IMR-90 (cell line): Measurements from ENCODE around the gene ADPGK. TPM values are rescaled to one million over a fixed set of nuclear protein-coding genes. Genes with fewer than 3 reads are reported as not detected.

Experiments used
- ATAC-seq: fragments of 200-7000 bp; cut with Tn5 transposase; 2 replicates; pipeline ENCODE4 v1.9.1; 2020; ENCODE audit warnings: low read depth, mild to moderate bottlenecking, moderate library complexity
- BruUV-seq: library from RNA; stranded (reverse); fragments of 400-500 nt; replicated peaks from 2 replicates; lab custom pipeline; 2021; lab: Mats Ljungman, UMichigan
- CTCF ChIA-PET: fragments of 300-600 bp; formaldehyde crosslinking; extraction: SDS; loops from one replicate; lab custom pipeline; 2021; ENCODE audit warnings: antibody characterized with exemption; lab: Yijun Ruan, JAX
- POLR2A ChIA-PET: fragments of 300-600 bp; sonication (Branson Sonifier 250); formaldehyde crosslinking; loops from one replicate; lab custom pipeline; 2022; ENCODE audit warnings: antibody characterized with exemption; ENCODE audit not compliant: unreplicated experiment; lab: Charles Lee
- DNase-seq: peaks from one replicate; pipeline ENCODE4 v3.0.0; 2013
- H2AFZ ChIP-seq: replicated peaks from 2 replicates; pipeline ENCODE3; 2013; ENCODE audit warnings: low read length, mild to moderate bottlenecking; ENCODE audit not compliant: poor library complexity
- H2AK5ac ChIP-seq: 2 replicates; pipeline ENCODE4 v1.6.1; 2013; ENCODE audit warnings: low read depth, low read length, inconsistent platforms
- H2AK9ac ChIP-seq: replicated peaks from 2 replicates; pipeline ENCODE3; 2013; ENCODE audit warnings: mild to moderate bottlenecking, low read depth, low read length, moderate library complexity; ENCODE audit not compliant: poor library complexity
- H2BK120ac ChIP-seq: 2 replicates; pipeline ENCODE4 v1.6.1; 2013; ENCODE audit warnings: low read depth, low read length, inconsistent platforms
- H2BK15ac ChIP-seq: 3 replicates; pipeline ENCODE4 v1.6.1; 2013; ENCODE audit warnings: low read depth, low read length, inconsistent platforms
- H2BK20ac ChIP-seq: 2 replicates; pipeline ENCODE4 v1.6.1; 2013; ENCODE audit warnings: low read depth, mild to moderate bottlenecking, inconsistent platforms, low read length, moderate library complexity
- H2BK5ac ChIP-seq: 2 replicates; pipeline ENCODE4 v1.6.1; 2013; ENCODE audit warnings: mild to moderate bottlenecking, low read depth, low read length, inconsistent platforms; ENCODE audit not compliant: poor library complexity, severe bottlenecking
- H3K14ac ChIP-seq: replicated peaks from 2 replicates; pipeline ENCODE4 v1.6.1; 2013; ENCODE audit warnings: low read depth, low read length, inconsistent platforms
- H3K18ac ChIP-seq: 2 replicates; pipeline ENCODE4 v1.6.1; 2013; ENCODE audit warnings: low read depth, low read length, control low read depth
- H3K23ac ChIP-seq: 2 replicates; pipeline ENCODE4 v1.6.1; 2013; ENCODE audit warnings: low read depth, low read length, inconsistent platforms
- H3K27ac ChIP-seq: 2 replicates; pipeline ENCODE4 v1.5.1; 2013; ENCODE audit warnings: mild to moderate bottlenecking, control low read depth, low read length; ENCODE audit not compliant: insufficient read depth
- H3K27me3 ChIP-seq: 2 replicates; pipeline ENCODE4 v1.6.1; 2013; ENCODE audit warnings: low read length; ENCODE audit not compliant: control insufficient read depth, insufficient read depth
- H3K36me3 ChIP-seq: 2 replicates; pipeline ENCODE4 v1.6.1; 2013; ENCODE audit warnings: low read length, mixed read lengths; ENCODE audit not compliant: control insufficient read depth, insufficient read depth
- H3K4ac ChIP-seq: 2 replicates; pipeline ENCODE4 v1.6.1; 2013; ENCODE audit warnings: low read depth, low read length, inconsistent platforms
- H3K4me1 ChIP-seq: 2 replicates; pipeline ENCODE4 v1.6.1; 2013; ENCODE audit warnings: low read length, mixed read lengths; ENCODE audit not compliant: control insufficient read depth, insufficient read depth
- H3K4me2 ChIP-seq: 2 replicates; pipeline ENCODE4 v1.6.1; 2013; ENCODE audit warnings: low read depth, mild to moderate bottlenecking, control low read depth, low read length, moderate library complexity
- H3K4me3 ChIP-seq: 2 replicates; pipeline ENCODE4 v1.5.1; 2013; ENCODE audit warnings: low read depth, mild to moderate bottlenecking, control low read depth, low read length, moderate library complexity; ENCODE audit not compliant: insufficient read depth
- H3K56ac ChIP-seq: 2 replicates; pipeline ENCODE4 v1.6.1; 2013; ENCODE audit warnings: low read length, inconsistent platforms; ENCODE audit not compliant: insufficient read depth; ENCODE audit errors: extremely low read depth
- H3K79me1 ChIP-seq, 2 experiments: 2 replicates each; pipeline ENCODE4 v1.6.1; 2013; ENCODE audit warnings: low read length in 2 of 2, inconsistent platforms in 1 of 2, low read depth in 1 of 2
- H3K9ac ChIP-seq: 2 replicates; pipeline ENCODE4 v1.6.1; 2013; ENCODE audit warnings: low read depth, low read length, control low read depth
- H3K9me1 ChIP-seq: 2 replicates; pipeline ENCODE4 v1.6.1; 2013; ENCODE audit warnings: low read length, inconsistent platforms; ENCODE audit not compliant: insufficient read depth
- H3K9me3 ChIP-seq: 2 replicates; pipeline ENCODE4 v1.6.1; 2013; ENCODE audit warnings: low read length; ENCODE audit not compliant: control insufficient read depth, insufficient read depth
- H4K20me1 ChIP-seq: 2 replicates; pipeline ENCODE4 v1.6.1; 2013; ENCODE audit warnings: low read length, inconsistent platforms; ENCODE audit not compliant: insufficient read depth
- H4K5ac ChIP-seq: 2 replicates; pipeline ENCODE4 v1.6.1; 2013; ENCODE audit warnings: mild to moderate bottlenecking, low read depth, low read length, control low read depth
- H4K8ac ChIP-seq, 2 experiments: 2 replicates each; pipeline ENCODE4 v1.6.1; 2013; ENCODE audit warnings: low read depth in 2 of 2, low read length in 2 of 2, control low read depth in 1 of 2, inconsistent platforms in 1 of 2
- H4K91ac ChIP-seq: 2 replicates; pipeline ENCODE4 v1.6.1; 2013; ENCODE audit warnings: low read depth, low read length, inconsistent platforms; ENCODE audit not compliant: insufficient read depth
- BHLHE40 ChIP-seq: fragments of 150-350 bp; IDR thresholded peaks from 2 replicates; pipeline ENCODE4 v1.6.1; 2016; ENCODE audit warnings: mild to moderate bottlenecking, low read depth, low read length
- CHD1 ChIP-seq: IDR thresholded peaks from 2 replicates; pipeline ENCODE4 v1.6.1; 2012; ENCODE audit warnings: low read depth, low read length, improper control_type of control experiment
- FOS ChIP-seq: fragments of 150-350 bp; IDR thresholded peaks from 2 replicates; pipeline ENCODE4 v1.6.1; 2016; ENCODE audit warnings: low read depth, low read length
- MAFK ChIP-seq: IDR thresholded peaks from 2 replicates; pipeline ENCODE4 v1.6.1; 2012; ENCODE audit warnings: low read depth, low read length, improper control_type of control experiment
- MAZ ChIP-seq: IDR thresholded peaks from 2 replicates; pipeline ENCODE4 v1.6.1; 2012; ENCODE audit warnings: low read depth, mild to moderate bottlenecking, low read length, improper control_type of control experiment, moderate library complexity, borderline replicate concordance
- NFE2L2 ChIP-seq: fragments of 150-350 bp; IDR thresholded peaks from 2 replicates; pipeline ENCODE4 v1.6.1; 2016; ENCODE audit warnings: low read depth, mild to moderate bottlenecking, low read length
- POLR2A ChIP-seq: IDR thresholded peaks from 2 replicates; pipeline ENCODE4 v1.6.1; 2012; ENCODE audit warnings: mild to moderate bottlenecking, low read depth, low read length
- RAD21 ChIP-seq: IDR thresholded peaks from 2 replicates; pipeline ENCODE4 v1.6.1; 2012; ENCODE audit warnings: low read length, improper control_type of control experiment
- RCOR1 ChIP-seq: IDR thresholded peaks from 2 replicates; pipeline ENCODE4 v1.6.1; 2012; ENCODE audit warnings: mild to moderate bottlenecking, low read length, improper control_type of control experiment; ENCODE audit not compliant: insufficient replicate concordance
- WGBS, 2 experiments: methylation state at CpG; one replicate each; pipeline versions ENCODE4 v1.1.5 to v1.1.7; 2013; ENCODE audit warnings: missing lambda C conversion rate in 2 of 2; ENCODE audit not compliant: insufficient read length in 1 of 2; ENCODE audit errors: extremely low coverage in 2 of 2; 5-methylcytosine and 5-hydroxymethylcytosine counted together
- dilution Hi-C: fragments of 300-500 bp; cut with HindIII; formaldehyde crosslinking; loops from one replicate; pipeline ENCODE4 v1.14.3; 2018; ENCODE audit warnings: low sequenced_read_pairs; ENCODE audit not compliant: unreplicated experiment
- in situ Hi-C: fragments of 300-500 bp; cut with MboI; formaldehyde crosslinking; loops from 3 replicates; pipeline ENCODE4 v1.14.3; 2019; ENCODE audit warnings: low sequenced_read_pairs, inconsistent platforms, mixed read lengths
- intact Hi-C: fragments of 100-400 bp; cut with micrococcal nuclease; formaldehyde crosslinking; loops from 2 replicates; pipeline ENCODE4 v1.10.0; 2022
- polyA plus RNA-seq, 3 experiments: library from polyadenylated mRNA; depleted of rRNA; stranded (reverse); fragments of >200 nt; gene quantifications; 2 replicates each; pipeline ENCODE4 v1.2.3, GENCODE V29; 2012; ENCODE audit warnings: low replicate concordance in 1 of 3
- total RNA-seq: library from RNA; depleted of rRNA; stranded (reverse); fragments of >200 nt; gene quantifications from 2 replicates; pipeline ENCODE4 v1.2.3, GENCODE V29; 2012
- TF ChIP-seq, protein P1 (sequence below): conservative IDR thresholded peaks from 2 replicates; pipeline ENCODE4 v1.5.1; 2012; ENCODE audit warnings: mild to moderate bottlenecking, low read depth, low read length, improper control_type of control experiment

The ADPGK gene
- total and polyA plus RNA-seq, 2 of the 4 experiments (the other 2 are of a cell fraction), result 53.2 to 62.8 TPM

DNA sequence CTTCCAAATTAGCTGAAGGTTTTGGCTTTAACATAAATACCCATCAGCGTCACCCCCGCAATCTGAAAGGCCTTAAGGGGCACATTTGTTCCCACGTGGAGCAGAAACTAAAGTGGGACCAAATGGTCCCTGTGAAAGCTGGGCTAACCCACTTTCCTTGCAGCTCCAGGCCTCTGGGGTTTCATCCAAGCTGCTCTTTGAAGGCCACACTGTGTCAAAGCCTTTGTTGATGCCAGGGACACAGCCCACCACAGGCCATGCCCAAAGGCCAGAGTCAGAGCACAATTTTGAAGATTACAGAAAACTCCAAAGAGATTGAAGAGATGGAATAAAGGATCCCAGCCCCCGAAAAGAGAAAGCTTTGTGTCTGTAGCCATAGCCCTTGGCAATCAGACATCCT lies 2.7 kb upstream of the ADPGK start:
- H3K4me1 ChIP-seq, result peaks cover 21% of the 10 kb centered on the region
- peak overlapping the region; percentile 75 for H4K91ac ChIP-seq
- no peak overlapping the region for H3K56ac ChIP-seq
- H2BK120ac ChIP-seq, result peak overlapping the region; percentile 62
- in situ Hi-C loops, result loop anchor here (5.0 to 10.0 kb wide), 2 partner anchors 296 to 489 kb away; no protein-coding TSS in a partner anchor
- H3K9me3 ChIP-seq, result no peaks in the 10 kb centered on the region
- no peak overlapping the region for H3K27ac ChIP-seq
- H4K5ac ChIP-seq, result peak overlapping the region; percentile 17; the same call in 1 of the 2 replicates
- H3K4me3 ChIP-seq, result no peak overlapping the region
- H2BK15ac ChIP-seq, result no peak overlapping the region; the same call in 2 of the 3 replicates
- no TSS peak for BruUV-seq
- TF ChIP-seq POLR2A, result no peak
- TF ChIP-seq RAD21, result no peak
- TF ChIP-seq CHD1, result no peak
- TF ChIP-seq MAFK, result no peak
- no peak for TF ChIP-seq RCOR1
- TF ChIP-seq NFE2L2, result no peak
- no peak for TF ChIP-seq FOS
- TF ChIP-seq, protein P1, sequence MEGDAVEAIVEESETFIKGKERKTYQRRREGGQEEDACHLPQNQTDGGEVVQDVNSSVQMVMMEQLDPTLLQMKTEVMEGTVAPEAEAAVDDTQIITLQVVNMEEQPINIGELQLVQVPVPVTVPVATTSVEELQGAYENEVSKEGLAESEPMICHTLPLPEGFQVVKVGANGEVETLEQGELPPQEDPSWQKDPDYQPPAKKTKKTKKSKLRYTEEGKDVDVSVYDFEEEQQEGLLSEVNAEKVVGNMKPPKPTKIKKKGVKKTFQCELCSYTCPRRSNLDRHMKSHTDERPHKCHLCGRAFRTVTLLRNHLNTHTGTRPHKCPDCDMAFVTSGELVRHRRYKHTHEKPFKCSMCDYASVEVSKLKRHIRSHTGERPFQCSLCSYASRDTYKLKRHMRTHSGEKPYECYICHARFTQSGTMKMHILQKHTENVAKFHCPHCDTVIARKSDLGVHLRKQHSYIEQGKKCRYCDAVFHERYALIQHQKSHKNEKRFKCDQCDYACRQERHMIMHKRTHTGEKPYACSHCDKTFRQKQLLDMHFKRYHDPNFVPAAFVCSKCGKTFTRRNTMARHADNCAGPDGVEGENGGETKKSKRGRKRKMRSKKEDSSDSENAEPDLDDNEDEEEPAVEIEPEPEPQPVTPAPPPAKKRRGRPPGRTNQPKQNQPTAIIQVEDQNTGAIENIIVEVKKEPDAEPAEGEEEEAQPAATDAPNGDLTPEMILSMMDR, result no peak
- TF ChIP-seq MAZ, result no peak
- no peak for TF ChIP-seq BHLHE40
- H3K79me1 ChIP-seq, result peaks cover 12 to 20% of the 10 kb centered on the region in 2 experiments
- H4K20me1 ChIP-seq, result no peaks in the 10 kb centered on the region
- ChIA-PET POLR2A (no interaction called here), CTCF (no interaction called here)
- intact Hi-C loops, result no loop called here
- no peak overlapping the region for H3K4me2 ChIP-seq
- no peaks in the 10 kb centered on the region for H3K27me3 ChIP-seq
- peak overlapping the region; percentile 1 for H2AFZ ChIP-seq
- DNase-seq, result no peak
- 75% methylated on average over 3 of the region's 4 CpGs; no CpG with 5 or more reads in 1 of the 2 experiments for WGBS, 2 experiments
- H3K36me3 ChIP-seq, result no peaks in the 10 kb centered on the region; the same call in 1 of the 2 replicates
- H2AK5ac ChIP-seq, result no peak overlapping the region
- peaks cover 24% of the 10 kb centered on the region for H3K9me1 ChIP-seq
- no peak overlapping the region for H3K18ac ChIP-seq
- H4K8ac ChIP-seq, result peak overlapping the region; percentile 55 to 88; a peak in 3 of 4 replicates
- peak overlapping the region; percentile 68 for H3K4ac ChIP-seq
- 0 out of 2 replicates have a peak overlapping the region, but pooled peaks have one; percentile 8 for H2BK20ac ChIP-seq
- dilution Hi-C loops, result no loop called here
- H3K9ac ChIP-seq, result no peak overlapping the region
- no peak overlapping the region for H2AK9ac ChIP-seq
- H3K23ac ChIP-seq, result no peak overlapping the region
- no peak overlapping the region for H3K14ac ChIP-seq
- ATAC-seq, result no peak
- no peak overlapping the region for H2BK5ac ChIP-seq
